Fibroblast of lung (primary cell): ENCODE data around the gene MED31.

Source experiments
- CTCF ChIP-seq, 2 donors: IDR thresholded peaks in 1 of 2; conservative IDR thresholded peaks in 1 of 2; 1 replicate in 1 of 2; 2 replicates in 1 of 2; pipeline ENCODE4 v1.5.1; 2011 to 2012; ENCODE audit warnings: low read length in 2 of 2, control low read depth in 1 of 2, inconsistent platforms in 1 of 2, low read depth in 1 of 2, mild to moderate bottlenecking in 1 of 2
- EZH2 ChIP-seq: IDR thresholded peaks from 2 replicates; pipeline ENCODE4 v1.5.1; 2012; ENCODE audit warnings: low read length, control low read depth, mild to moderate bottlenecking; ENCODE audit errors: missing control alignments

- no peak for TF ChIP-seq CTCF (conservative IDR thresholded peaks at IDR 0.05 in 1 of 2, IDR thresholded peaks at IDR 0.05 in 1 of 2; ENCODE audit: low read depth in 1 of 2, low read length in 2 of 2)
- TF ChIP-seq EZH2 = no peak
These were observed 45.5 kb upstream of the MED31 start for GRCh38 chr17:6696906-6697305.
